HFF-Myc (cell line): ENCODE measurements around the gene PRKAR1B.

Experiments used
- DNase-seq: peaks from one replicate; pipeline ENCODE4 v3.0.0-alpha.2; 2011; ENCODE audit warnings: low read depth; ENCODE audit errors: extremely low read depth
- H3K4me3 ChIP-seq: replicated peaks from 2 replicates; pipeline ENCODE4 v1.5.1; 2011; ENCODE audit warnings: low read depth, mild to moderate bottlenecking, control low read depth, low read length
- CTCF ChIP-seq: IDR thresholded peaks from 2 replicates; pipeline ENCODE4 v1.5.1; 2012; ENCODE audit warnings: mild to moderate bottlenecking, low read depth, low read length, control low read depth; ENCODE audit errors: missing control alignments

Gene PRKAR1B

GRCh38 chr7:584820-585219 lies 142.3 kb downstream of the PRKAR1B start:
- no peak overlapping the region for H3K4me3 ChIP-seq
- no peak for TF ChIP-seq CTCF
- no peak for DNase-seq

- no peak for TF ChIP-seq CTCF
- H3K4me3 ChIP-seq: no peak overlapping the region
- no peak for DNase-seq
These were observed 143.0 kb downstream of the PRKAR1B start for GRCh38 chr7:584122-584465.

GRCh38 chr7:583410-584121 lies 143.5 kb downstream of the PRKAR1B start:
- no peak overlapping the region for H3K4me3 ChIP-seq
- no peak for TF ChIP-seq CTCF
- no peak for DNase-seq

GRCh38 chr7:582931-583330 lies 144.2 kb downstream of the PRKAR1B start:
- no peak for TF ChIP-seq CTCF
- no peak for DNase-seq
- no peak overlapping the region for H3K4me3 ChIP-seq

GRCh38 chr7:582081-582835 lies 144.8 kb downstream of the PRKAR1B start:
- no peak for DNase-seq
- no peak for TF ChIP-seq CTCF
- no peak overlapping the region for H3K4me3 ChIP-seq

- TF ChIP-seq CTCF: no peak
- DNase-seq: no peak
- H3K4me3 ChIP-seq: no peak overlapping the region
These were observed 148.7 kb downstream of the PRKAR1B start for GRCh38 chr7:578386-578785.
